Heart right ventricle (tissue), 16 donors: ENCODE results near the gene SEC14L2. TPM values are rescaled to one million over a fixed set of nuclear protein-coding genes. Genes with fewer than 3 reads are reported as not detected.

ENCODE experiments used
- ATAC-seq, 8 donors: fragments of 200-7000 bp; cut with Tn5 transposase; one replicate each; pipeline ENCODE4 v1.9.1; 2020; ENCODE audit warnings: mild to moderate bottlenecking in 8 of 8, moderate library complexity in 8 of 8, moderate number of reproducible peaks in 1 of 8
- DNase-seq, 2 donors: peaks; one replicate each; pipeline ENCODE4 v3.0.0-alpha.2; 2020
- H3K27ac ChIP-seq, 10 donors: fragments of 200-600 bp; sonication (generic) in 2 of 10; one replicate each; pipeline versions ENCODE4 v1.5.0 to v1.8.0; 2020 to 2022; ENCODE audit warnings: mild to moderate bottlenecking in 3 of 10
- H3K27me3 ChIP-seq, 7 donors: fragments of 200-600 bp; one replicate each; pipeline ENCODE4 v1.8.0; 2021 to 2022; ENCODE audit warnings: mild to moderate bottlenecking in 2 of 7
- H3K36me3 ChIP-seq, 9 donors: fragments of 200-600 bp; sonication (generic) in 1 of 9; one replicate each; pipeline versions ENCODE4 v1.5.0 to v1.8.0; 2020 to 2022; ENCODE audit warnings: mild to moderate bottlenecking in 2 of 9
- H3K4me1 ChIP-seq, 9 donors: fragments of 200-600 bp; sonication (generic) in 1 of 9; one replicate each; pipeline versions ENCODE4 v1.5.0 to v1.8.0; 2020 to 2022; ENCODE audit warnings: mild to moderate bottlenecking in 4 of 9
- H3K4me3 ChIP-seq, 10 donors: fragments of 200-600 bp; sonication (generic) in 2 of 10; one replicate each; pipeline versions ENCODE4 v1.5.0 to v1.8.0; 2020 to 2022; ENCODE audit warnings: mild to moderate bottlenecking in 7 of 10, moderate library complexity in 2 of 10
- H3K9me3 ChIP-seq, 11 donors: fragments of 200-600 bp in 10 of 11; sonication (generic) in 2 of 11; one replicate each; pipeline versions ENCODE4 v1.5.0 to v1.8.0; 2013 to 2022; ENCODE audit warnings: mild to moderate bottlenecking in 2 of 11, control low read depth in 1 of 11, moderate library complexity in 1 of 11
- WGBS, 2 donors: extraction: QIAGEN DNeasy Blood & Tissue Kit; methylation state at CpG; one replicate each; pipeline ENCODE4 v1.1.7; 2013; ENCODE audit warnings: inconsistent platforms in 1 of 2; 5-methylcytosine and 5-hydroxymethylcytosine counted together
- intact Hi-C, 10 donors: fragments of 100-400 bp; cut with DNase I; formaldehyde crosslinking; loops; one replicate each; pipeline versions ENCODE4 v1.11.1 to v1.14.2; 2022
- polyA plus RNA-seq, 2 donors: library from polyadenylated mRNA; stranded (reverse); fragments of 200-250 nt; gene quantifications; one replicate each; pipeline ENCODE4 v1.2.3, GENCODE V29; 2013
- total RNA-seq, 10 donors: library from RNA; stranded (reverse); fragmentation: NEBNext Ultra II Directional in 3 of 10; extraction: Animal tissue kit (Norgen Biotek cat#: 25700) in 3 of 10; gene quantifications; one replicate each; pipeline versions ENCODE4 v1.2.1 to v1.2.4, GENCODE V29; 2021 to 2023
- TF ChIP-seq, protein P1 (sequence below), 9 donors: fragments of 200-600 bp; sonication (generic) in 2 of 9; IDR thresholded peaks; one replicate each; pipeline versions ENCODE4 v1.5.0 to v1.8.0; 2021 to 2022; ENCODE audit warnings: antibody characterized with exemption in 9 of 9, mild to moderate bottlenecking in 5 of 9, moderate library complexity in 1 of 9
- donor health status: Arrhythmogenic right ventricular cardiomyopathy.
- donor health status: ischemic (EF 13 %, LVEDD 7.1; RV severe dilation, severe dysfunction).
- donor health status: healthy with polysubstance abuse.
- donor health status: DM: no; HTN: yes; CAD: no.
- donor health status: DM: no; HTN: no; CAD: no.
- donor health status: ischemic (EF 25% LVEDD 6.9; RV normal size, moderate dysfunction).
- donor health status: ischemic (EF 25% LVEDD 5.7; RV mildly dilated, moderate dysfunction).
- donor health status: healthy.
- donor health status: DM: yes; HTN: yes; CAD: no.
- donor health status: Ischemic cardiomyopathy.
- donor health status: ischemic (EF 35%, LVEDD 5.7; RV mildly dilated, moderate dysfunction).
- donor health status: nonischemic (EF 11% LVEDD 7.7; RV severe dilation, severe dysfunction).
- donor health status: DM: yes; HTN: yes; CAD: no.
- donor health status: PGD.
- donor health status: ischemic (EF 29% LVEDD 5.4; RV normal size, mild dysfunction).
- donor health status: nonischemic (EF 23%, LVEDD 6.1; RV moderate dilation, normal function).

SEC14L2 gene
- total and polyA plus RNA-seq, 12 donors: 0.21 to 7.6 (median 0.87) TPM

DNA sequence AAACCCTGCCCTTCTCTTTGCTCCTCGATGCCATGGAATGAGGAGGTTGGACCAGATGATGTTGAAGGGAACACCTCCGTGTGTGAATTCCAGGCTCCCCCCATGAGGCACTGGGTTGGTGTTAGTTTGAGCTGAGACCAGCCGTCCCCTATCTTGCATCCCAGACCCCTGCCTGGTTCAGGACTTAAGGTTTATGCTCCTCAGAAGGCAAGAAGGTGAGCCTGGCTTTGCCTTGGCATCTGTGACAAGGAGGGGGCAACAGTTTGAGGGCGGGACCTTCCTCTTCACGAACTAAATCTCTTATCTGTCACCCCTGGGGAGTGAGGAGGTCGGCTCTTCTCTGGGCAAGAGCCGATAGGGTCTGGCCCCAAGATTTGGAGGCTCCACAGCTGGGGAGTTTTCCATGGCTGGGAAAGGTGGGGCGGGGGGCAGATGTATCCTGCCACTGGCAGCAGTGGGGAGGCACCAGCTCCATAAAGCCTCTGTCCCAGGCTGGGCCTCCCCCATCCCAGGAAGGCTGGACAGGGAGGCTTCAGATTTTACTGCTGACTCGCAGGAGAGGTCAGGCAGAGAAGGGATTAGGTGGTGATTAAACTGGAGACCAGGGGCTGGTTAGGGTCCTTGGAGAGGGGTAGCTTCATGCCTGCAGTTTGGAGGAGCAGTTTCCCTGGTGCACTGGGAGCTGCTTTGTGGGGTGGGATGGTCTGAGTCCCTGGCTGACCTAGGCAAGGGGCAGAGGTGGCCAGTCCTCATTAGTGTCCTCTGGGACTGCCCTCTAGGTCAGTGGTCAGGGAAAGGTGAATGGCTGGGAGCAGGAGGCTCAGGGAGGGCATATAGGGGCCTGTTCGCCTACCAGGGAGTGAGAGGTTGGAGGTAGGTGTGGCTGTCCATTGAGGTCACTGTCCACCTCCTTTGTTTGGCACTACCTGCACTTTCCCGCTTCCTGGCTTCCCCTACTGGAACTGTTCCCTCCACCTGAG lies 1.1 kb downstream of the SEC14L2 start:
- DNase-seq: no peak
- TF ChIP-seq, protein P1, sequence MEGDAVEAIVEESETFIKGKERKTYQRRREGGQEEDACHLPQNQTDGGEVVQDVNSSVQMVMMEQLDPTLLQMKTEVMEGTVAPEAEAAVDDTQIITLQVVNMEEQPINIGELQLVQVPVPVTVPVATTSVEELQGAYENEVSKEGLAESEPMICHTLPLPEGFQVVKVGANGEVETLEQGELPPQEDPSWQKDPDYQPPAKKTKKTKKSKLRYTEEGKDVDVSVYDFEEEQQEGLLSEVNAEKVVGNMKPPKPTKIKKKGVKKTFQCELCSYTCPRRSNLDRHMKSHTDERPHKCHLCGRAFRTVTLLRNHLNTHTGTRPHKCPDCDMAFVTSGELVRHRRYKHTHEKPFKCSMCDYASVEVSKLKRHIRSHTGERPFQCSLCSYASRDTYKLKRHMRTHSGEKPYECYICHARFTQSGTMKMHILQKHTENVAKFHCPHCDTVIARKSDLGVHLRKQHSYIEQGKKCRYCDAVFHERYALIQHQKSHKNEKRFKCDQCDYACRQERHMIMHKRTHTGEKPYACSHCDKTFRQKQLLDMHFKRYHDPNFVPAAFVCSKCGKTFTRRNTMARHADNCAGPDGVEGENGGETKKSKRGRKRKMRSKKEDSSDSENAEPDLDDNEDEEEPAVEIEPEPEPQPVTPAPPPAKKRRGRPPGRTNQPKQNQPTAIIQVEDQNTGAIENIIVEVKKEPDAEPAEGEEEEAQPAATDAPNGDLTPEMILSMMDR (IDR thresholded peaks at IDR 0.05): no peak
- ATAC-seq: peak in 5 of 8 donors; percentile 4 to 25 (median 16)
- intact Hi-C loops: loop anchor here in 4 of 10 donors (10.0 kb wide), 3 partner anchors 87 to 357 kb away; no protein-coding TSS in a partner anchor
- peak overlapping the region in 1 of 10 donors; percentile 76 for H3K27ac ChIP-seq
- peaks cover 0 to 26% (median 15%) of the 10 kb centered on the region in 9 donors for H3K4me1 ChIP-seq
- H3K4me3 ChIP-seq: peak overlapping the region; percentile 32 to 66 (median 60)
- 21% methylated on average over 11 of the region's 11 CpGs for WGBS, 2 donors
- H3K9me3 ChIP-seq: no peaks in the 10 kb centered on the region
- peaks cover 0 to 49% (median 39%) of the 10 kb centered on the region in 7 donors for H3K27me3 ChIP-seq
- no peaks in the 10 kb centered on the region for H3K36me3 ChIP-seq

- intact Hi-C loops: loop anchor here in 4 of 10 donors (10.0 kb wide), 3 partner anchors 86 to 356 kb away; no protein-coding TSS in a partner anchor
- ATAC-seq: no peak
- peaks cover 0 to 26% (median 15%) of the 10 kb centered on the region in 9 donors for H3K4me1 ChIP-seq
- DNase-seq: no peak
- no peaks in the 10 kb centered on the region for H3K9me3 ChIP-seq
- H3K36me3 ChIP-seq: no peaks in the 10 kb centered on the region
- TF ChIP-seq, protein P1 (IDR thresholded peaks at IDR 0.05): no peak
- peaks cover 0 to 42% (median 36%) of the 10 kb centered on the region in 7 donors for H3K27me3 ChIP-seq
- no peak overlapping the region for H3K27ac ChIP-seq
- WGBS, 2 donors: 59 to 60% methylated on average over 25 of the region's 25 CpGs
- no peak overlapping the region for H3K4me3 ChIP-seq
Observed at GRCh38 chr22:30398685-30399680, 2.2 kb downstream of the SEC14L2 start.

- ATAC-seq: no peak
- intact Hi-C loops: loop anchor here in 4 of 10 donors (10.0 kb wide), 3 partner anchors 85 to 355 kb away; no protein-coding TSS in a partner anchor
Observed at GRCh38 chr22:30399718-30400117, 2.9 kb downstream of the SEC14L2 start.

More at GRCh38 chr22:30399718-30400117, 2.9 kb downstream of the SEC14L2 start:
- TF ChIP-seq, protein P1 (IDR thresholded peaks at IDR 0.05): no peak
- H3K4me3 ChIP-seq: no peak overlapping the region
- H3K27ac ChIP-seq: no peak overlapping the region
- 88 to 90% methylated on average over 5 of the region's 5 CpGs for WGBS, 2 donors
- H3K4me1 ChIP-seq: peaks cover 0 to 26% (median 15%) of the 10 kb centered on the region in 9 donors
- peaks cover 0 to 39% (median 36%) of the 10 kb centered on the region in 7 donors for H3K27me3 ChIP-seq
- no peaks in the 10 kb centered on the region for H3K9me3 ChIP-seq
- DNase-seq: no peak
- no peaks in the 10 kb centered on the region for H3K36me3 ChIP-seq
